HG03064 (cell line): ENCODE results near the gene C1orf232.
A peak's percentile ranks its signal among the peaks of the same experiment; 100 is the strongest.

Experiments
- ATAC-seq: cut with Tn5 transposase; IDR thresholded peaks from one replicate; pipeline ENCODE4 v1.9.1; 2021; ENCODE audit warnings: low read depth; ENCODE audit not compliant: unreplicated experiment

Gene C1orf232

GRCh38 chr1:26180010-26180506 lies 11.3 kb upstream of the C1orf232 start:
- ATAC-seq = no peak

- no peak for ATAC-seq
Observed at GRCh38 chr1:26177182-26177684, 8.5 kb upstream of the C1orf232 start, which contains the start of gene CNKSR1. CNKSR1 (plus strand) TSS chr1:26177491; CDS start chr1:26177548, 57 bp downstream.

GRCh38 chr1:26175346-26175745 lies 6.6 kb upstream of the C1orf232 start:
- no peak for ATAC-seq

- no peak for ATAC-seq
Observed at GRCh38 chr1:26171084-26172072, 2.6 kb upstream of the C1orf232 start, which contains the start of gene ZNF593OS. ZNF593OS (minus strand) TSS chr1:26171832; CDS start chr1:26171661, 171 bp downstream.

- ATAC-seq = no peak
Observed at GRCh38 chr1:26170472-26170821, 1.7 kb upstream of the C1orf232 start.

- ATAC-seq = peak; percentile 68
Observed at GRCh38 chr1:26169669-26170471, 1.1 kb upstream of the C1orf232 start, which contains the start of gene ZNF593. ZNF593 (plus strand) TSS chr1:26169908; CDS start chr1:26169984, 76 bp downstream.

- no peak for ATAC-seq
Observed at GRCh38 chr1:26169198-26169554, 413 bp upstream of the C1orf232 start.

GRCh38 chr1:26166719-26167281 lies 2.0 kb downstream of the C1orf232 start:
- no peak for ATAC-seq

GRCh38 chr1:26164861-26165842 lies 3.6 kb downstream of the C1orf232 start:
- no peak for ATAC-seq

GRCh38 chr1:26164036-26164860 lies 4.5 kb downstream of the C1orf232 start:
- no peak for ATAC-seq

GRCh38 chr1:26163684-26164035 lies 5.1 kb downstream of the C1orf232 start:
- ATAC-seq = no peak

- no peak for ATAC-seq
Observed at GRCh38 chr1:26162220-26162709, 6.5 kb downstream of the C1orf232 start.

- no peak for ATAC-seq
Observed at GRCh38 chr1:26161415-26162219, 7.1 kb downstream of the C1orf232 start.

GRCh38 chr1:26160527-26161414 lies 8.0 kb downstream of the C1orf232 start:
- ATAC-seq = no peak

- no peak for ATAC-seq
Observed at GRCh38 chr1:26159743-26160039, 9.1 kb downstream of the C1orf232 start.

- ATAC-seq = no peak
Observed at GRCh38 chr1:26158908-26159742, 9.6 kb downstream of the C1orf232 start, which contains the start of gene FAM110D. FAM110D (plus strand) TSS chr1:26159079; CDS start chr1:26161292, 2,213 bp downstream.
